Choroid plexus epithelial cell (primary cell): ENCODE data around the gene ELAVL1.

ENCODE experiments used
- DNase-seq: peaks from one replicate; pipeline ENCODE4 v3.0.0-alpha.2; 2010; ENCODE audit warnings: low read depth
- H3K4me3 ChIP-seq: 2 replicates; pipeline ENCODE4 v1.5.1; 2011; ENCODE audit warnings: low read depth, mild to moderate bottlenecking, control low read depth, low read length, moderate library complexity
- TF ChIP-seq, protein P1 (sequence below): conservative IDR thresholded peaks from 2 replicates; pipeline ENCODE4 v1.5.1; 2011; ENCODE audit warnings: low read depth, mild to moderate bottlenecking, control low read depth, inconsistent platforms, low read length, moderate library complexity

The ELAVL1 gene

GRCh38 chr19:7970716-7971448, 34.6 kb downstream of the ELAVL1 start:
- TF ChIP-seq, protein P1, sequence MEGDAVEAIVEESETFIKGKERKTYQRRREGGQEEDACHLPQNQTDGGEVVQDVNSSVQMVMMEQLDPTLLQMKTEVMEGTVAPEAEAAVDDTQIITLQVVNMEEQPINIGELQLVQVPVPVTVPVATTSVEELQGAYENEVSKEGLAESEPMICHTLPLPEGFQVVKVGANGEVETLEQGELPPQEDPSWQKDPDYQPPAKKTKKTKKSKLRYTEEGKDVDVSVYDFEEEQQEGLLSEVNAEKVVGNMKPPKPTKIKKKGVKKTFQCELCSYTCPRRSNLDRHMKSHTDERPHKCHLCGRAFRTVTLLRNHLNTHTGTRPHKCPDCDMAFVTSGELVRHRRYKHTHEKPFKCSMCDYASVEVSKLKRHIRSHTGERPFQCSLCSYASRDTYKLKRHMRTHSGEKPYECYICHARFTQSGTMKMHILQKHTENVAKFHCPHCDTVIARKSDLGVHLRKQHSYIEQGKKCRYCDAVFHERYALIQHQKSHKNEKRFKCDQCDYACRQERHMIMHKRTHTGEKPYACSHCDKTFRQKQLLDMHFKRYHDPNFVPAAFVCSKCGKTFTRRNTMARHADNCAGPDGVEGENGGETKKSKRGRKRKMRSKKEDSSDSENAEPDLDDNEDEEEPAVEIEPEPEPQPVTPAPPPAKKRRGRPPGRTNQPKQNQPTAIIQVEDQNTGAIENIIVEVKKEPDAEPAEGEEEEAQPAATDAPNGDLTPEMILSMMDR, result peak; percentile 89
- no peak overlapping the region for H3K4me3 ChIP-seq
- DNase-seq, result peak; percentile 58

GRCh38 chr19:7969555-7969939, 35.9 kb downstream of the ELAVL1 start:
- TF ChIP-seq, protein P1, result no peak

DNA sequence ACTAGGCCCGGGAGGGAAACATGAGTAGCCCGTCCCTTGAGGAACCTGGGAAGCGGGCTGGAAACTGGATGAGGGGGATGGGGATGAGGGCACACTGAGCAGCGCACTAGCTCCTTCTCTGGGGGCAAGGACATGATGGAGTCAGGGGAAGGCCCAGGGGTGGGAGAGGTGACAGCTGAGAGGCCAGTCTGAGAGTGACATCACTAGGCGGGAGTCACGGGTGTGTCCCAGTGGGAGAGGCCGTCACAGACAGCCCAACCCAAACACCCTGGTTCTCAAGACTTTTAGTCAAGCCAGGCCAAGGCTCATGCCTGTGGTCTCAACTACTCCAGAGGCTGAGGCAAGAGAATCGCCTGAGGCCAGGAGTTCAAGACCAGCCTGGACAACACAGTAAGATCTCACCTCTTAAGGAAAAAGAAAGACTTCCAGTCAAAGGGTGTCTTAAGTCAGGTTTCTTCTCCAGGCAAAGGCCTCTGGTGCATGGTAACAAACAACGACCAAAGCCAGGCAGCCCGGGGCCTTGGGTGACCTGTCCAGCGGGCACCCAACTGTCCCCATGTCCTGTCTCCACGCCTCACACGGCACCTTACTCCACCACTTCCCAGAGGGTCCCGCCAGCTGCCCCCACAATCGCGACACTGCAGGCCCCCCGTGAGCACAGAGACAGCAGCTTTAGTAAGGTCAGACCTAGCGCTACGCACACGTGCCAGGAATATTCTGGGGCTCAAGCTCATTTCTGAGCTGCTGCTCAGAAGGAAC, 36.5 kb downstream of the ELAVL1 start:
- H3K4me3 ChIP-seq, result no peak overlapping the region
- TF ChIP-seq, protein P1, result no peak
- DNase-seq, result no peak

More at GRCh38 chr19:7969555-7969939, 35.9 kb downstream of the ELAVL1 start:
- DNase-seq, result no peak
- no peak overlapping the region for H3K4me3 ChIP-seq

- DNase-seq, result no peak
- TF ChIP-seq, protein P1, result no peak
- no peak overlapping the region for H3K4me3 ChIP-seq
Observed at GRCh38 chr19:7968008-7968795, 37.2 kb downstream of the ELAVL1 start.

DNA sequence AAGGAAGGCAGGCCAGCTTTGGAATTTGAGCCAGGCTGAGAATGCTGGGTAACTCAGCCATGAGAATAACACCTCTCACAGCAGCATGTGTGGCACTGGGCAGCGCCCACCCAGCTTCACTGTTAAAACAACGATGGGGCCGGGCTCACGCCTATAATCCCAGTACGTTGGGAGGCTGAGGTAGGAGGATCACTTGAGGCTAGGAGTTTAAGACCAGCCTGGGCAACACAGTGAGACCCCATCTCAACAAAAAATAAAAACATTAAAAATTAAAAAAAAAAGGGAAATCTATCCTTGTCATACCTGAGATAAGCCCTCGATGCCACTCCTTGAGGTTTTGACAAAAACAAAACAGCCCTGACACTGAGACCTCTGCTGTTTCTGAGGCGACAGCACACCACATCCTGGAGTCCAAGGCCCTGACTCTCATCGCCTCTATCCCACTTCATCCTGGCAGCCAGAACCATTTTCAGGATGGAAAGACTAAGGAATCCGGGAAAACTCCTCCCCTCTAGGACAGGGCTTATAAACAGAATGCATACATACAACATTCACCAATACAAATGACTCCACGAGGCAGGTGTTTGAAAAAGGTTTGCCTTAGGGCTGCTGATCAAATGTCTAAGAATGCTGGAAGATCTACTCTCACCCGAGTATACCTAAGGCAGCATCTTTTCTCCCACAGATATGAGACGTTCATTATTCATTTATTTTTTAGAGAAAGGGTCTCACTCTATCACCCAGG, 39.3 kb downstream of the ELAVL1 start:
- no peak for DNase-seq
- TF ChIP-seq, protein P1, result no peak
- H3K4me3 ChIP-seq, result no peak overlapping the region

GRCh38 chr19:7965259-7965841, 40.1 kb downstream of the ELAVL1 start:
- no peak overlapping the region for H3K4me3 ChIP-seq
- no peak for DNase-seq
- TF ChIP-seq, protein P1, result no peak
